ENCODE measurements around the gene L3MBTL2. TPM values are rescaled to one million over a fixed set of nuclear protein-coding genes. Genes with fewer than 3 reads are reported as not detected.

The L3MBTL2 gene
- total RNA-seq, 3 donors from 2014 or later = 17.7 to 25.0 (median 18.9) TPM

DNA sequence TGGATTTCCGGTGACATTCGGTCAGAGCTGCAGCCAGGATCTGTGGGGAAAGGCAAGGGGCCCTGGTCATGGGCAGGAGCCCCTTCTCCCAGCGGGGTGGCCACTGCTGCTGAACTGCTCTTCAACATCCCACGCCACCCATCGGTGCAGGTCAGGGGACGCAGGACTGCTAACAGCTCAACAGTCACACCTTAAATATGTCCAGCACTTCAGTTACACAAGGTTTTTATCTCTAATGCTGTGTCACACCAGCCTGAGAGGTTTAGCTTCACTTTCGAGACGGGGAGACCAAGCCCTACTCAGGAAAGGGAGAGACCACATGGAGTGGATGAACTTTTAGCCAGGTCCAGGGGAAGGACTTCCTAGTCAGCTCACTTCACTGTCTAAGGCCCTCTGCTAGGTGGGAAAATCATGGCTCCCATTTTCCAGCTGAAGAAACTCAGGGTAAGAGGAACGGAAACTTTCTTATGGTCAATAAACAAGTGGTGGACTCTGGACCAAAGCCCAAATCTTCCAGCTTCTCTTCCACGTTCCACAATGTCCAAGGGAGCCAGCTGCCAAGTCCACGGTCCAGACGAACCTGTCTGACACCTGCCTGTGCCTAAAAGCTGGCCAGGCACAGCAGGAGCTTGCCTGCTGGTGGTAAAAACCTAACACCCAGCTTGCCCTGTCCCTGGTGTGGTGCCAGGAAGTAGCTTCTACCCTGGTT is 56.6 kb downstream of the L3MBTL2 start:
- DNase-seq = no peak
- no peaks in the 10 kb centered on the region for H3K4me1 ChIP-seq (ENCODE audit: low read depth)
- no peak overlapping the region for H3K4me3 ChIP-seq
- intact Hi-C loops (cut with DNase I, micrococcal nuclease) = no loop called here
- H3K9me3 ChIP-seq = no peaks in the 10 kb centered on the region
- TF ChIP-seq, protein P1, sequence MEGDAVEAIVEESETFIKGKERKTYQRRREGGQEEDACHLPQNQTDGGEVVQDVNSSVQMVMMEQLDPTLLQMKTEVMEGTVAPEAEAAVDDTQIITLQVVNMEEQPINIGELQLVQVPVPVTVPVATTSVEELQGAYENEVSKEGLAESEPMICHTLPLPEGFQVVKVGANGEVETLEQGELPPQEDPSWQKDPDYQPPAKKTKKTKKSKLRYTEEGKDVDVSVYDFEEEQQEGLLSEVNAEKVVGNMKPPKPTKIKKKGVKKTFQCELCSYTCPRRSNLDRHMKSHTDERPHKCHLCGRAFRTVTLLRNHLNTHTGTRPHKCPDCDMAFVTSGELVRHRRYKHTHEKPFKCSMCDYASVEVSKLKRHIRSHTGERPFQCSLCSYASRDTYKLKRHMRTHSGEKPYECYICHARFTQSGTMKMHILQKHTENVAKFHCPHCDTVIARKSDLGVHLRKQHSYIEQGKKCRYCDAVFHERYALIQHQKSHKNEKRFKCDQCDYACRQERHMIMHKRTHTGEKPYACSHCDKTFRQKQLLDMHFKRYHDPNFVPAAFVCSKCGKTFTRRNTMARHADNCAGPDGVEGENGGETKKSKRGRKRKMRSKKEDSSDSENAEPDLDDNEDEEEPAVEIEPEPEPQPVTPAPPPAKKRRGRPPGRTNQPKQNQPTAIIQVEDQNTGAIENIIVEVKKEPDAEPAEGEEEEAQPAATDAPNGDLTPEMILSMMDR (IDR thresholded peaks at IDR 0.05) = no peak
- H3K36me3 ChIP-seq (ENCODE audit: low read depth) = peaks cover 3% of the 10 kb centered on the region
- ATAC-seq = no peak

DNA sequence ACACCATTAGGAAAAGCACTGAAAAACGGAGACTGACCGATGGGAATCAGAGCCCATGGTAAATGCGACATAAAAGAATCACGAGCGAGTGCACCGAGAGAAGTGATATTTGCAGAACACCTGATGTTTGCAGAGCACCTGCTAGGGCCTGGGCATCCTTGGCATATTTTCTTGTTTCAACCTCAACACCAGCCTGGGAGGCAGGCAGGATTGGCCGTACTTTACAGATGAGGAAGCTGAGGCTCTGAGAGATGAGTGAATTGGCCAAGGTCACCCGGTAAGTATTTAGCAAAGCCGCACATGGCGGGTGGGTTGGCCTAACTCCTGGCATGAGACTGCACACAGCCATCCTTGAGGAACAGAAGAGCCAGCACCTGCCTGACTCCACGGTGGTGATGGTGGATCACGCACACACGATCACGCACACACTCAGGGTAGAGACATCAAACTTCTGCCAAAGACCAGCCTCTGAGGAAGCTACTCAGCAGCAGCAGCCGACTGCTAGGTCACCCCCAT is 57.2 kb downstream of the L3MBTL2 start:
- H3K36me3 ChIP-seq (ENCODE audit: low read depth) = peaks cover 3% of the 10 kb centered on the region
- no peaks in the 10 kb centered on the region for H3K9me3 ChIP-seq
- ATAC-seq (no peak), DNase-seq (no peak)
- TF ChIP-seq, protein P1 (IDR thresholded peaks at IDR 0.05) = no peak
- no peaks in the 10 kb centered on the region for H3K4me1 ChIP-seq (ENCODE audit: low read depth)
- H3K4me3 ChIP-seq = no peak overlapping the region
- intact Hi-C loops (cut with DNase I, micrococcal nuclease) = no loop called here

DNA sequence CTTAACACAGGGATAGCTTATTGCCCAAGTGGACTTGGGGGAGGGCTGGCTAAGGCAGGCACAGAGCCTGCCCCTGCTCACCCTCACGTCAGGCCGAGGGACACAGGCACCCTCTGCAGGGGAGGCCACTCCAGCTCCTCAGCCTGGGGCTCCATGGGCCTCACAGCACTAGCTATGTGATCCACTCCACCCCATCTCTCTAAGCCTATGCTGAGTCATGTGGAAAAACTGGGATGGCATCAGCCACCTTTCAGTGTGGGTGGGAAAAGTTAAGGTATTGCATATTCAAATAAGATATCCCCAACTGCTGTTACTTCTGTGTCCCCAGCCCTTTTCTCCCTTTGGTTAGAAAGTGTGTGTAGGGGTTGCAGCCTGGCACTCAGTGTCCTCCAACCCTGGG is 58.6 kb downstream of the L3MBTL2 start:
- DNase-seq (no peak), ATAC-seq (no peak)
- H3K36me3 ChIP-seq (ENCODE audit: low read depth) = peaks cover 3% of the 10 kb centered on the region
- no peaks in the 10 kb centered on the region for H3K4me1 ChIP-seq (ENCODE audit: low read depth)
- no peaks in the 10 kb centered on the region for H3K9me3 ChIP-seq
- intact Hi-C loops (cut with DNase I, micrococcal nuclease) = no loop called here
- TF ChIP-seq, protein P1 (IDR thresholded peaks at IDR 0.05) = no peak
- H3K4me3 ChIP-seq = no peak overlapping the region

DNA sequence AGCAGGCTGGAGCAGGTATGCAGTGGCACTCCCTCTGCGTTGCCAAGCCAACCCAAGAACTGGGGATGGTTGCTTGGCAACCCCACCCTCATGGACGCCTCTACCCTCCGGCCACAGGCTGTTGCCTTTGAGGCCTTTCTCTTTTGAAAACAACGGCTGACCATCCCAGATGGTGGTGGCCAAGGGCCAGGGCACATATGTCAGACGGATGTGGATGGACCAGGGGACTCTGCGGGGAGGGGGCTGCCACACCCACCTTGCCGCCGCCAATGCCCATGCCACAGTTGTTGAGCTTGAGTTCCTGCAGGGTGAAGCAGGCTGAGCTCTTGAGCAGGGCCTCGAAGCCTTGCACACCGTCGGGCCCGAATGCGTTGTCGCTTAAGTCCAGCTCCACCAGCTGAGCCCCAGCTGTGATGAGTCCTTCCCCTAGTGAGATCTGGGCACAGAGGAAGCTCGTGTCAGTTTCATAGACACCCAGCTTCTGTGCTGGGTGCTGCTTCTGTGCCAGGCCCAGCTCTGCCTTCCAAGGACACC is 59.4 kb downstream of the L3MBTL2 start:
- H3K9me3 ChIP-seq = no peaks in the 10 kb centered on the region
- H3K4me3 ChIP-seq = no peak overlapping the region
- intact Hi-C loops (cut with DNase I, micrococcal nuclease) = no loop called here
- no peak for ATAC-seq
- no peak for DNase-seq
- peaks cover 3% of the 10 kb centered on the region for H3K36me3 ChIP-seq (ENCODE audit: low read depth)
- TF ChIP-seq, protein P1 (IDR thresholded peaks at IDR 0.05) = no peak
- no peaks in the 10 kb centered on the region for H3K4me1 ChIP-seq (ENCODE audit: low read depth)

DNA sequence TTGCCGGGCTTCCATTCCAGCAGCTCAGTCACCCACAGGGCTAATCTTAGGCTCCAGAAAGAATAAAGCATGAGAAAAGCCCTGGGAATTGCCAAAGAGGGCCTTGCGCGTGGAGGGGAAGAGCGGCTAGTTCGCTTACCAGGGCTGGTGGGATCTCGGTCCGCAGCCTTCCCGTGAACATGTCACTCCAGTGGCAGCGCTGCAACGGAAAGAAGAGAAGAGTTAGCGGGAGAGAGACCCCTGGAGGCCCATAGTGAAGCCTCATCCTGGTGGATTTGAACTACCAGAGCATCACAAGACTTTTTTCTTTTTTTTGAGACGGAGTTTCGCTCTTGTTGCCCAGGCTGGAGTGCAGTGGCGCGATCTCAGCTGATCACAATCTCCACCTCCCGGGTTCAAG is 62.8 kb downstream of the L3MBTL2 start:
- Histone ChIP-seq H3K4me1 (ENCODE audit: low read depth) (no peaks in the 10 kb centered on the region), H3K36me3 (ENCODE audit: low read depth) (no peaks in the 10 kb centered on the region), H3K9me3 (no peaks in the 10 kb centered on the region), H3K4me3 (no peak overlapping the region)
- ATAC-seq = no peak
- no peak for DNase-seq
- intact Hi-C loops (cut with DNase I, micrococcal nuclease) = no loop called here
- TF ChIP-seq, protein P1 (IDR thresholded peaks at IDR 0.05) = no peak
